ENCODE measurements around the gene GMCL1. TPM values are rescaled to one million over a fixed set of nuclear protein-coding genes. Genes with fewer than 3 reads are reported as not detected.

Gene GMCL1
- total and polyA plus RNA-seq, 2 experiments from 2014 or later = 9.6 to 14.5 TPM

- TF ChIP-seq EZH2 (IDR thresholded peaks at IDR 0.05; ENCODE audit: insufficient read depth, poor library complexity, severe bottlenecking) = no peak
- TF ChIP-seq EZH2phosphoT487 (IDR thresholded peaks at IDR 0.05; ENCODE audit: insufficient read depth, low read depth) = no peak
- H3K9me2 ChIP-seq (ENCODE audit: insufficient read depth) = no peaks in the 10 kb centered on the region
- H3K36me3 ChIP-seq (ENCODE audit: low read depth) = no peaks in the 10 kb centered on the region
- H3K4me3 ChIP-seq = peak overlapping the region; percentile 80; the same call in 1 of the 2 replicates
- H3K4me2 ChIP-seq (ENCODE audit: unreplicated experiment) = peak overlapping the region; percentile 96
- H3K9ac ChIP-seq = no peak overlapping the region
- H3K9me3 ChIP-seq (ENCODE audit: low read depth) = no peaks in the 10 kb centered on the region
- H3K27ac ChIP-seq = no peak overlapping the region
- H4K20me1 ChIP-seq (ENCODE audit: insufficient read depth) = no peaks in the 10 kb centered on the region
- 77 to 85% methylated on average over 6 of the region's 6 CpGs for WGBS, 2 experiments (ENCODE audit: low coverage in 1 of 2, low lambda C conversion rate in 2 of 2, missing lambda C conversion rate in 2 of 2)
- no peak for DNase-seq
- H3F3A ChIP-seq (ENCODE audit: insufficient read depth) = peaks cover 5% of the 10 kb centered on the region
- in situ Hi-C loops (cut with MboI) = no loop called here
- no peak overlapping the region for H2AFZ ChIP-seq
- H3K27me3 ChIP-seq (replicated peaks; ENCODE audit: insufficient read depth) = no peaks in the 10 kb centered on the region
- H3K79me2 ChIP-seq (ENCODE audit: insufficient read depth) = peaks cover 69% of the 10 kb centered on the region
- H3K4me1 ChIP-seq (ENCODE audit: insufficient read depth) = peaks cover 22% of the 10 kb centered on the region
Measured at GRCh38 chr2:69831354-69831905, 2.0 kb downstream of the GMCL1 start.

DNA sequence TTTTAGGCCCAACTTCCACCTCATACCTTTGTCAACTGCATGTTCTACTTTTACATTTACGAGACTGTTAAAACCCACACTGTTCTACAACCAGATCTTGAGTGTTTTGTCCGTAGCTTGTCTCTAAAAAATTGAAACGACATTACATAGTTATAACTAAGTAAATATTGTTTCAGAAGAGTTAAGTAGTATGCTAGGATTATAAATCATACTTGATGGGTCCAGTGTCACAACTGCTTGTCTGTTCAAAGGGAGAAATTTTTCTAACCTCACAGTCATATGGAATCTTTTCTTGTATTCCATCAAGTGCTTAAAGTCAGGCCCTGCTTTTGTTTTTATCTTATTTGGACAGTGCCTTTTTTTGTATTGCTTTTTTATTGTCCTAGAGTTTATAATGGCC lies 4.3 kb downstream of the GMCL1 start:
- H2AFZ ChIP-seq = no peak overlapping the region
- no peak overlapping the region for H3K4me3 ChIP-seq
- in situ Hi-C loops (cut with MboI) = no loop called here
- no peaks in the 10 kb centered on the region for H3K9me3 ChIP-seq (ENCODE audit: low read depth)
- H3K27ac ChIP-seq = no peak overlapping the region
- H3K9ac ChIP-seq = no peak overlapping the region
- H4K20me1 ChIP-seq (ENCODE audit: insufficient read depth) = no peaks in the 10 kb centered on the region
- peaks cover 8% of the 10 kb centered on the region; the same call in 1 of the 2 replicates for H3F3A ChIP-seq (ENCODE audit: insufficient read depth)
- TF ChIP-seq EZH2 (IDR thresholded peaks at IDR 0.05; ENCODE audit: insufficient read depth, poor library complexity, severe bottlenecking) = no peak
- no peak for TF ChIP-seq EZH2phosphoT487 (IDR thresholded peaks at IDR 0.05; ENCODE audit: insufficient read depth, low read depth)
- H3K27me3 ChIP-seq (replicated peaks; ENCODE audit: insufficient read depth) = no peaks in the 10 kb centered on the region
- peaks cover 16% of the 10 kb centered on the region for H3K4me1 ChIP-seq (ENCODE audit: insufficient read depth)
- DNase-seq = no peak
- H3K36me3 ChIP-seq (ENCODE audit: low read depth) = no peaks in the 10 kb centered on the region
- no peak overlapping the region for H3K4me2 ChIP-seq (ENCODE audit: unreplicated experiment)
- no peaks in the 10 kb centered on the region for H3K9me2 ChIP-seq (ENCODE audit: insufficient read depth)
- peaks cover 86% of the 10 kb centered on the region for H3K79me2 ChIP-seq (ENCODE audit: insufficient read depth)
- WGBS, 2 experiments (ENCODE audit: low coverage in 1 of 2, low lambda C conversion rate in 2 of 2, missing lambda C conversion rate in 2 of 2) = 94 to 96% methylated on average over 3 of the region's 3 CpGs

- Histone ChIP-seq H3K4me1 (ENCODE audit: insufficient read depth) (peaks cover 13% of the 10 kb centered on the region), H4K20me1 (ENCODE audit: insufficient read depth) (no peaks in the 10 kb centered on the region), H3K4me2 (ENCODE audit: unreplicated experiment) (no peak overlapping the region), H2AFZ (no peak overlapping the region), H3K9me2 (ENCODE audit: insufficient read depth) (no peaks in the 10 kb centered on the region), H3K27me3 (replicated peaks; ENCODE audit: insufficient read depth) (no peaks in the 10 kb centered on the region), H3K9me3 (ENCODE audit: low read depth) (no peaks in the 10 kb centered on the region), H3K36me3 (ENCODE audit: low read depth) (peaks cover 5% of the 10 kb centered on the region; the same call in 1 of the 2 replicates), H3K27ac (no peak overlapping the region), H3K79me2 (ENCODE audit: insufficient read depth) (peaks cover 75% of the 10 kb centered on the region), H3F3A (ENCODE audit: insufficient read depth) (0 out of 2 replicates have a peak, but pooled peaks cover 4% of the 10 kb centered on the region), H3K4me3 (no peak overlapping the region), H3K9ac (no peak overlapping the region)
- in situ Hi-C loops (cut with MboI) = no loop called here
- TF ChIP-seq EZH2 (IDR thresholded peaks at IDR 0.05; ENCODE audit: insufficient read depth, poor library complexity, severe bottlenecking) (no peak), EZH2phosphoT487 (IDR thresholded peaks at IDR 0.05; ENCODE audit: insufficient read depth, low read depth) (no peak)
- no peak for DNase-seq
- WGBS, 2 experiments (ENCODE audit: low coverage in 1 of 2, low lambda C conversion rate in 2 of 2, missing lambda C conversion rate in 2 of 2) = 71 to 80% methylated on average over 2 of the region's 2 CpGs
Measured at GRCh38 chr2:69835666-69836065, 6.2 kb downstream of the GMCL1 start.

DNA sequence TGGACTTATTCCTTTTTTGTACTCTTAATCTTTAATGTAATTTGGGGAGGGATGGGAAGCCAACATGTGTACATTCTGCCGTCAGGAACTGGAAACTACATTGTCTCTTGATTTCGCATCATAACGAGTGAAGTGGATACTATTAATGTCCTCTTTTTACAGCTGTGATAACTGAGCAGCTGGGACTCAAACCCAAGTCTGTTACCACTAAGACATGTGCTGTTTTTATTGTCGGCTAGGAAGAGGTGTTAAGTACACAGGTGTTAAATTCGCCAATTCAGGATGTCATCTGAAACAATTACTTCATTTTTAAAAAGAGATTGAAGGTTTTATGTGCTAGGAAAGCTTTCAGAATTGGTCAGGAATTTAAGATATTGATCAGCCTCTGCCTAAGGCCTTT lies 6.9 kb downstream of the GMCL1 start:
- TF ChIP-seq EZH2phosphoT487 (IDR thresholded peaks at IDR 0.05; ENCODE audit: insufficient read depth, low read depth) = no peak
- no peak for TF ChIP-seq EZH2 (IDR thresholded peaks at IDR 0.05; ENCODE audit: insufficient read depth, poor library complexity, severe bottlenecking)
- H3K36me3 ChIP-seq (ENCODE audit: low read depth) = peaks cover 5% of the 10 kb centered on the region; the same call in 1 of the 2 replicates
- H3K27me3 ChIP-seq (replicated peaks; ENCODE audit: insufficient read depth) = no peaks in the 10 kb centered on the region
- H3K9me3 ChIP-seq (ENCODE audit: low read depth) = no peaks in the 10 kb centered on the region
- H3K27ac ChIP-seq = no peak overlapping the region
- in situ Hi-C loops (cut with MboI) = no loop called here
- WGBS, 2 experiments (ENCODE audit: low coverage in 1 of 2, low lambda C conversion rate in 2 of 2, missing lambda C conversion rate in 2 of 2) = 74 to 81% methylated on average over 5 of the region's 5 CpGs
- no peaks in the 10 kb centered on the region for H3K9me2 ChIP-seq (ENCODE audit: insufficient read depth)
- H4K20me1 ChIP-seq (ENCODE audit: insufficient read depth) = no peaks in the 10 kb centered on the region
- H3K79me2 ChIP-seq (ENCODE audit: insufficient read depth) = peaks cover 68% of the 10 kb centered on the region
- H3K4me1 ChIP-seq (ENCODE audit: insufficient read depth) = peaks cover 6% of the 10 kb centered on the region
- no peak overlapping the region for H3K9ac ChIP-seq
- H3K4me2 ChIP-seq (ENCODE audit: unreplicated experiment) = no peak overlapping the region
- no peak overlapping the region for H2AFZ ChIP-seq
- 0 out of 2 replicates have a peak, but pooled peaks cover 4% of the 10 kb centered on the region for H3F3A ChIP-seq (ENCODE audit: insufficient read depth)
- no peak for DNase-seq
- H3K4me3 ChIP-seq = no peak overlapping the region
